Liver (tissue), 3 donors: Measurements from ENCODE around the gene PDE5A.

Experiments used
- ATF3 ChIP-seq: IDR thresholded peaks from 2 replicates; pipeline ENCODE4 v1.6.1; 2016; ENCODE audit warnings: antibody characterized with exemption
- GABPA ChIP-seq, 2 donors: IDR thresholded peaks in 1 of 2; conservative IDR thresholded peaks in 1 of 2; 2 replicates each; pipeline ENCODE4 v1.6.1; 2016; ENCODE audit warnings: antibody characterized with exemption in 2 of 2, mild to moderate bottlenecking in 1 of 2, moderate library complexity in 1 of 2
- HNF4A ChIP-seq, 2 donors: conservative IDR thresholded peaks; 2 replicates each; pipeline ENCODE4 v1.6.1; 2016; ENCODE audit warnings: antibody characterized with exemption in 2 of 2, mild to moderate bottlenecking in 2 of 2
- MAX ChIP-seq: IDR thresholded peaks from 2 replicates; pipeline ENCODE4 v1.6.1; 2016; ENCODE audit warnings: antibody characterized with exemption
- NR2F2 ChIP-seq: IDR thresholded peaks from 2 replicates; pipeline ENCODE4 v1.6.1; 2016; ENCODE audit warnings: antibody characterized with exemption
- RAD21 ChIP-seq, 2 donors: IDR thresholded peaks; 2 replicates each; pipeline ENCODE4 v1.6.1; 2016; ENCODE audit warnings: antibody characterized with exemption in 2 of 2, mild to moderate bottlenecking in 2 of 2
- SP1 ChIP-seq: IDR thresholded peaks from 2 replicates; pipeline ENCODE4 v1.6.1; 2018; ENCODE audit warnings: antibody characterized with exemption, mild to moderate bottlenecking
- TAF1 ChIP-seq: conservative IDR thresholded peaks from 2 replicates; pipeline ENCODE4 v1.6.1; 2016; ENCODE audit warnings: antibody characterized with exemption, mild to moderate bottlenecking
- YY1 ChIP-seq: IDR thresholded peaks from 2 replicates; pipeline ENCODE4 v1.6.1; 2016; ENCODE audit warnings: antibody characterized with exemption, mild to moderate bottlenecking
- TF ChIP-seq, protein P1 (sequence below): fragments of 150-350 bp; IDR thresholded peaks from 2 replicates; pipeline ENCODE4 v1.5.1; 2017; ENCODE audit warnings: improper control_type of control experiment, low read depth, low read length; ENCODE audit not compliant: missing input control
- TF ChIP-seq, protein P2 (sequence below): IDR thresholded peaks from 2 replicates; pipeline ENCODE4 v1.6.1; 2016; ENCODE audit warnings: antibody characterized with exemption, mild to moderate bottlenecking
- donor health status: healthy.
- donor health status: healthy.

- TF ChIP-seq, protein P1, sequence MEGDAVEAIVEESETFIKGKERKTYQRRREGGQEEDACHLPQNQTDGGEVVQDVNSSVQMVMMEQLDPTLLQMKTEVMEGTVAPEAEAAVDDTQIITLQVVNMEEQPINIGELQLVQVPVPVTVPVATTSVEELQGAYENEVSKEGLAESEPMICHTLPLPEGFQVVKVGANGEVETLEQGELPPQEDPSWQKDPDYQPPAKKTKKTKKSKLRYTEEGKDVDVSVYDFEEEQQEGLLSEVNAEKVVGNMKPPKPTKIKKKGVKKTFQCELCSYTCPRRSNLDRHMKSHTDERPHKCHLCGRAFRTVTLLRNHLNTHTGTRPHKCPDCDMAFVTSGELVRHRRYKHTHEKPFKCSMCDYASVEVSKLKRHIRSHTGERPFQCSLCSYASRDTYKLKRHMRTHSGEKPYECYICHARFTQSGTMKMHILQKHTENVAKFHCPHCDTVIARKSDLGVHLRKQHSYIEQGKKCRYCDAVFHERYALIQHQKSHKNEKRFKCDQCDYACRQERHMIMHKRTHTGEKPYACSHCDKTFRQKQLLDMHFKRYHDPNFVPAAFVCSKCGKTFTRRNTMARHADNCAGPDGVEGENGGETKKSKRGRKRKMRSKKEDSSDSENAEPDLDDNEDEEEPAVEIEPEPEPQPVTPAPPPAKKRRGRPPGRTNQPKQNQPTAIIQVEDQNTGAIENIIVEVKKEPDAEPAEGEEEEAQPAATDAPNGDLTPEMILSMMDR = no peak
- TF ChIP-seq NR2F2 = no peak
- TF ChIP-seq MAX = no peak
- TF ChIP-seq TAF1 = no peak
- no peak for TF ChIP-seq GABPA (IDR thresholded peaks at IDR 0.05 in 1 of 2, conservative IDR thresholded peaks at IDR 0.05 in 1 of 2)
- TF ChIP-seq RAD21 (IDR thresholded peaks at IDR 0.05) = no peak
- TF ChIP-seq SP1 = no peak
- no peak for TF ChIP-seq HNF4A (conservative IDR thresholded peaks at IDR 0.05)
- no peak for TF ChIP-seq ATF3
- TF ChIP-seq YY1 = no peak
- TF ChIP-seq, protein P2, sequence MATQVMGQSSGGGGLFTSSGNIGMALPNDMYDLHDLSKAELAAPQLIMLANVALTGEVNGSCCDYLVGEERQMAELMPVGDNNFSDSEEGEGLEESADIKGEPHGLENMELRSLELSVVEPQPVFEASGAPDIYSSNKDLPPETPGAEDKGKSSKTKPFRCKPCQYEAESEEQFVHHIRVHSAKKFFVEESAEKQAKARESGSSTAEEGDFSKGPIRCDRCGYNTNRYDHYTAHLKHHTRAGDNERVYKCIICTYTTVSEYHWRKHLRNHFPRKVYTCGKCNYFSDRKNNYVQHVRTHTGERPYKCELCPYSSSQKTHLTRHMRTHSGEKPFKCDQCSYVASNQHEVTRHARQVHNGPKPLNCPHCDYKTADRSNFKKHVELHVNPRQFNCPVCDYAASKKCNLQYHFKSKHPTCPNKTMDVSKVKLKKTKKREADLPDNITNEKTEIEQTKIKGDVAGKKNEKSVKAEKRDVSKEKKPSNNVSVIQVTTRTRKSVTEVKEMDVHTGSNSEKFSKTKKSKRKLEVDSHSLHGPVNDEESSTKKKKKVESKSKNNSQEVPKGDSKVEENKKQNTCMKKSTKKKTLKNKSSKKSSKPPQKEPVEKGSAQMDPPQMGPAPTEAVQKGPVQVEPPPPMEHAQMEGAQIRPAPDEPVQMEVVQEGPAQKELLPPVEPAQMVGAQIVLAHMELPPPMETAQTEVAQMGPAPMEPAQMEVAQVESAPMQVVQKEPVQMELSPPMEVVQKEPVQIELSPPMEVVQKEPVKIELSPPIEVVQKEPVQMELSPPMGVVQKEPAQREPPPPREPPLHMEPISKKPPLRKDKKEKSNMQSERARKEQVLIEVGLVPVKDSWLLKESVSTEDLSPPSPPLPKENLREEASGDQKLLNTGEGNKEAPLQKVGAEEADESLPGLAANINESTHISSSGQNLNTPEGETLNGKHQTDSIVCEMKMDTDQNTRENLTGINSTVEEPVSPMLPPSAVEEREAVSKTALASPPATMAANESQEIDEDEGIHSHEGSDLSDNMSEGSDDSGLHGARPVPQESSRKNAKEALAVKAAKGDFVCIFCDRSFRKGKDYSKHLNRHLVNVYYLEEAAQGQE = no peak
Measured at GRCh38 chr4:119659576-119659975, 31.0 kb upstream of the PDE5A start.
